SK-N-MC (cell line): ENCODE data around the gene SNX21.

Experiments used
- EZH2 ChIP-seq: fragments of 200-600 bp; sonication (generic); IDR thresholded peaks from one replicate; pipeline ENCODE4 v1.6.1; 2017; ENCODE audit warnings: antibody characterized with exemption
- FOXP2 ChIP-seq: optimal IDR thresholded peaks from 2 replicates; pipeline ENCODE3; 2011; ENCODE audit warnings: mild to moderate bottlenecking, moderate library complexity; ENCODE audit not compliant: insufficient read depth; ENCODE audit errors: extremely low read length, control extremely low read depth
- POLR2AphosphoS5 ChIP-seq: IDR thresholded peaks from 2 replicates; pipeline ENCODE4 v1.6.1; 2012; ENCODE audit warnings: mild to moderate bottlenecking, low read depth, low read length, borderline replicate concordance

- no peak for TF ChIP-seq POLR2AphosphoS5
- TF ChIP-seq EZH2: no peak
- no peak for TF ChIP-seq FOXP2
Measured at GRCh38 chr20:45859916-45860315, 26.3 kb downstream of the SNX21 start.
